Measurements from ENCODE around the gene DDX20. TPM values are rescaled to one million over a fixed set of nuclear protein-coding genes. Genes with fewer than 3 reads are reported as not detected.

The DDX20 gene
- polyA plus RNA-seq, 1 of the 3 experiments (the other 2 are of a cell fraction), result 3.8 TPM

- H4K20me1 ChIP-seq (ENCODE audit: insufficient read depth), result no peaks in the 10 kb centered on the region
- WGBS (ENCODE audit: low lambda C conversion rate), result 80% methylated on average over 4 of the region's 4 CpGs
- TF ChIP-seq RAD21 (IDR thresholded peaks at IDR 0.05; ENCODE audit: low read length), result no peak
- TF ChIP-seq GATA2 (CRISPR knock-in tag; IDR thresholded peaks at IDR 0.05), result no peak
- TF ChIP-seq FOSL2 (IDR thresholded peaks at IDR 0.05; ENCODE audit: borderline replicate concordance, low read depth), result no peak
- no peak for TF ChIP-seq GABPA (IDR thresholded peaks at IDR 0.05; ENCODE audit: low read depth)
- no peak for TF ChIP-seq ZBTB33 (IDR thresholded peaks at IDR 0.05; ENCODE audit: borderline replicate concordance, low read depth)
- no peak for TF ChIP-seq RXRA (IDR thresholded peaks at IDR 0.05; ENCODE audit: borderline replicate concordance, low read depth)
- no peak for TF ChIP-seq FOXJ3 (CRISPR knock-in tag; IDR thresholded peaks at IDR 0.05)
- TF ChIP-seq PBX3 (IDR thresholded peaks at IDR 0.05), result no peak
- no peak for TF ChIP-seq POLR2AphosphoS5 (IDR thresholded peaks at IDR 0.05; ENCODE audit: low read depth, low read length)
- no peak for TF ChIP-seq IRF3 (IDR thresholded peaks at IDR 0.05; ENCODE audit: low read depth, low read length)
- no peak for TF ChIP-seq REST (IDR thresholded peaks at IDR 0.05; ENCODE audit: low read depth, low read length)
- TF ChIP-seq TEAD4 (IDR thresholded peaks at IDR 0.05; ENCODE audit: borderline replicate concordance, insufficient read depth), result no peak
- no peak for TF ChIP-seq MEF2A (IDR thresholded peaks at IDR 0.05; ENCODE audit: borderline replicate concordance, low read depth)
- H3K4me2 ChIP-seq, result no peak overlapping the region
- H3K9me3 ChIP-seq, result no peaks in the 10 kb centered on the region
- no peak overlapping the region for H3K27ac ChIP-seq (ENCODE audit: low read depth in 2 of 2, low read length in 1 of 2)
- H3K27me3 ChIP-seq (ENCODE audit: insufficient read depth), result no peaks in the 10 kb centered on the region
- H2AFZ ChIP-seq (ENCODE audit: low read depth), result no peak overlapping the region
- H3F3A ChIP-seq (replicated peaks; ENCODE audit: insufficient read depth), result no peaks in the 10 kb centered on the region
- H3K9ac ChIP-seq, result no peak overlapping the region
- ChIA-PET POLR2A (no interaction called here), CTCF (interaction anchor here (1.0 to 8.3 kb wide), 8 partner anchors 9 to 266 kb away, joined by 3 to 72 read pairs (median 6); partner anchors contain the start of gene INKA2)
- H3K4me1 ChIP-seq (ENCODE audit: control insufficient read depth in 1 of 2, insufficient read depth in 2 of 2, low read depth in 1 of 2, low read length in 1 of 2), result peaks cover 0 to 15% of the 10 kb centered on the region in 2 experiments; a peak in 1 of 4 replicates
- DNase-seq, result no peak
- H3K79me2 ChIP-seq (ENCODE audit: insufficient read depth), result no peaks in the 10 kb centered on the region
- H3K36me3 ChIP-seq (replicated peaks in 1 of 2; ENCODE audit: control insufficient read depth in 1 of 2, insufficient read depth in 2 of 2, low read length in 1 of 2), result no peaks in the 10 kb centered on the region
- H3K4me3 ChIP-seq (ENCODE audit: low read depth in 2 of 2, low read length in 1 of 2), result no peak overlapping the region
- H3K9me2 ChIP-seq, result no peaks in the 10 kb centered on the region
Observed at GRCh38 chr1:111747947-111748346, 7.8 kb upstream of the DDX20 start.

Data from SK-N-SH (cell line).